ENCODE data around the gene GPR142.

Gene GPR142

DNA sequence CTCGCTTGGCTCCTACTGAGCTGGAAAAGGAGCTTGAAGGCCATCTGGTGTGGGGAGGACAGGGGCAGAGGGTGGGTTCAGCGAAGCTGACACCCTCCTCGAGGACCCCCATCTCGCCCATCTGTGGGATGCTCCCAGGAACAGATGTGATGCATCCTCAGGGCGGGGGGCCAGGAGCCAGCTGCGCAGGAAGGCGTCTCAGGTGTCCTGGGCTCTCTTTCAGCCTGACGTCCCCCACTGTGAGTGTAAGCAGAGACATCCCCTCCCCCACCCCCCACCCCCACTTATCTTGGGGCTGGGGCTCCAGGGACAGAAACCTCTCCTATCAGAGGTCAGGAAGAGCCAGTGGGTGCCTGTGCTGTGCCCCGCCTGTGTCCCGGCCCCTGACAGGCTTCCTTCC is 25.1 kb upstream of the GPR142 start:
- no peaks in the 10 kb centered on the region for H3K9me3 ChIP-seq (ENCODE audit: control insufficient read depth, insufficient read depth, low read depth, low read length)
- ChIA-PET CTCF (no interaction called here), POLR2A (no interaction called here)
- TF ChIP-seq, protein P1, sequence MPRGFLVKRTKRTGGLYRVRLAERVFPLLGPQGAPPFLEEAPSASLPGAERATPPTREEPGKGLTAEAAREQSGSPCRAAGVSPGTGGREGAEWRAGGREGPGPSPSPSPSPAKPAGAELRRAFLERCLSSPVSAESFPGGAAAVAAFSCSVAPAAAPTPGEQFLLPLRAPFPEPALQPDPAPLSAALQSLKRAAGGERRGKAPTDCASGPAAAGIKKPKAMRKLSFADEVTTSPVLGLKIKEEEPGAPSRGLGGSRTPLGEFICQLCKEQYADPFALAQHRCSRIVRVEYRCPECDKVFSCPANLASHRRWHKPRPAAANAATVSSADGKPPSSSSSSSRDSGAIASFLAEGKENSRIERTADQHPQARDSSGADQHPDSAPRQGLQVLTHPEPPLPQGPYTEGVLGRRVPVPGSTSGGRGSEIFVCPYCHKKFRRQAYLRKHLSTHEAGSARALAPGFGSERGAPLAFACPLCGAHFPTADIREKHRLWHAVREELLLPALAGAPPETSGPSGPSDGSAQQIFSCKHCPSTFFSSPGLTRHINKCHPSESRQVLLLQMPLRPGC (tag by site-specific recombination; IDR thresholded peaks at IDR 0.05): no peak
- TF ChIP-seq, protein P2, sequence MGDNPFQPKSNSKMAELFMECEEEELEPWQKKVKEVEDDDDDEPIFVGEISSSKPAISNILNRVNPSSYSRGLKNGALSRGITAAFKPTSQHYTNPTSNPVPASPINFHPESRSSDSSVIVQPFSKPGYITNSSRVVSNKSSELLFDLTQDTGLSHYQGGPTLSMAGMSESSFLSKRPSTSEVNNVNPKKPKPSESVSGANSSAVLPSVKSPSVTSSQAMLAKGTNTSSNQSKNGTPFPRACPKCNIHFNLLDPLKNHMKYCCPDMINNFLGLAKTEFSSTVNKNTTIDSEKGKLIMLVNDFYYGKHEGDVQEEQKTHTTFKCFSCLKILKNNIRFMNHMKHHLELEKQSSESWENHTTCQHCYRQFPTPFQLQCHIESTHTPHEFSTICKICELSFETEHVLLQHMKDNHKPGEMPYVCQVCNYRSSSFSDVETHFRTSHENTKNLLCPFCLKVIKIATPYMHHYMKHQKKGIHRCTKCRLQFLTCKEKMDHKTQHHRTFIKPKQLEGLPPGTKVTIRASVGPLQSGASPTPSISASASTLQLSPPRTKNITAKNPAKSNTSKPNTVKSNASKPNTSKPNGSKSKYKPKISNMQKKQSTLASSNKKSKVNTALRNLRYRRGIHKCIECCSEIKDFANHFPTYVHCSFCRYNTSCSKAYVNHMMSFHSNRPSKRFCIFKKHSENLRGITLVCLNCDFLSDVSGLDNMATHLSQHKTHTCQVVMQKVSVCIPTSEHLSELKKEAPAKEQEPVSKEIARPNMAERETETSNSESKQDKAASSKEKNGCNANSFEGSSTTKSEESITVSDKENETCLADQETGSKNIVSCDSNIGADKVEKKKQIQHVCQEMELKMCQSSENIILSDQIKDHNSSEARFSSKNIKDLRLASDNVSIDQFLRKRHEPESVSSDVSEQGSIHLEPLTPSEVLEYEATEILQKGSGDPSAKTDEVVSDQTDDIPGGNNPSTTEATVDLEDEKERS (tag by site-specific recombination; IDR thresholded peaks at IDR 0.05): no peak
- no peak for TF ChIP-seq ZNF701 (tag by site-specific recombination; IDR thresholded peaks at IDR 0.05)
- TF ChIP-seq ZBTB20 (tag by site-specific recombination; IDR thresholded peaks at IDR 0.05): no peak
- TF ChIP-seq ZNF626 (tag by site-specific recombination; IDR thresholded peaks at IDR 0.05): no peak
- no peak for TF ChIP-seq ZNF571 (tag by site-specific recombination; IDR thresholded peaks at IDR 0.05)
- TF ChIP-seq ZNF341 (tag by site-specific recombination; IDR thresholded peaks at IDR 0.05; ENCODE audit: low read depth): no peak
- no peaks in the 10 kb centered on the region for H3K4me1 ChIP-seq (ENCODE audit: control insufficient read depth, insufficient read depth, low read length)
- H3K4me3 ChIP-seq (ENCODE audit: low read depth, low read length): no peak overlapping the region
- no peak overlapping the region for H3K27ac ChIP-seq (ENCODE audit: extremely low read depth, low read depth, low read length)
- no peaks in the 10 kb centered on the region for H3K36me3 ChIP-seq (ENCODE audit: control insufficient read depth in 2 of 2, insufficient read depth in 1 of 2, low read length in 2 of 2)

DNA sequence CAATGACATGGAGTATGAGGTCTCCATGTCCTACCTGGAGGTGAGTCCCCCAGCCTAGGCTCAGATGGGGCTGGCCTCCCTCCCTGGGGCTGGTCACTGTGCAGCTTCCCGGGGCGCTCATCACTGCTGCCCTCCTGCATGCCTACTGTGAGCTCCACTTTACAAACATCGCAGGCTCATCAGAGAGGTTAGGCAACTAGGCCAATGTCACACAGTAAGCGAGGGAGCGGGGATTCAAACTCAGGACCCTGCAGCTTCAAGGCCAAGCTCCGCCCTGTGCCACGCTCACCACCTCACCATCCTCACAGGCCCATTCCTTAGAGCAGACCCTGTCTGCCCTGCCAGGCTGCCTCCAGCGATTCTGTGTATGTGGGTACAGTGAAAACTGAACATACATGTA is 24.2 kb upstream of the GPR142 start:
- H3K4me1 ChIP-seq (ENCODE audit: control insufficient read depth, insufficient read depth, low read length): no peaks in the 10 kb centered on the region
- H3K36me3 ChIP-seq (ENCODE audit: control insufficient read depth in 2 of 2, insufficient read depth in 1 of 2, low read length in 2 of 2): no peaks in the 10 kb centered on the region
- CTCF ChIA-PET: interaction anchor here (0.6 kb wide), 1 partner anchor 129 kb away, joined by 3 read pairs; no protein-coding TSS in a partner anchor
- H3K4me3 ChIP-seq (ENCODE audit: low read depth, low read length): no peak overlapping the region
- POLR2A ChIA-PET: no interaction called here
- no peaks in the 10 kb centered on the region for H3K9me3 ChIP-seq (ENCODE audit: control insufficient read depth, insufficient read depth, low read depth, low read length)
- TF ChIP-seq ZNF169 (tag by site-specific recombination; IDR thresholded peaks at IDR 0.05) (no peak), ZNF768 (tag by site-specific recombination; IDR thresholded peaks at IDR 0.05) (peak; percentile 71; the same call in 1 of the 2 replicates)
- no peak overlapping the region for H3K27ac ChIP-seq (ENCODE audit: extremely low read depth, low read depth, low read length)

- Histone ChIP-seq H3K27ac (ENCODE audit: extremely low read depth, low read depth, low read length) (no peak overlapping the region), H3K36me3 (ENCODE audit: control insufficient read depth in 2 of 2, insufficient read depth in 1 of 2, low read length in 2 of 2) (no peaks in the 10 kb centered on the region), H3K9me3 (ENCODE audit: control insufficient read depth, insufficient read depth, low read depth, low read length) (no peaks in the 10 kb centered on the region), H3K4me1 (ENCODE audit: control insufficient read depth, insufficient read depth, low read length) (no peaks in the 10 kb centered on the region), H3K4me3 (ENCODE audit: low read depth, low read length) (no peak overlapping the region)
- ChIA-PET CTCF (interaction anchor here (0.6 kb wide), 1 partner anchor 16 kb away, joined by 3 read pairs; no protein-coding TSS in a partner anchor), POLR2A (no interaction called here)
- TF ChIP-seq ZNF510 (tag by site-specific recombination; IDR thresholded peaks at IDR 0.05; ENCODE audit: insufficient replicate concordance): no peak
- no peak for TF ChIP-seq ZNF488 (tag by site-specific recombination; IDR thresholded peaks at IDR 0.05)
- TF ChIP-seq, protein P3, sequence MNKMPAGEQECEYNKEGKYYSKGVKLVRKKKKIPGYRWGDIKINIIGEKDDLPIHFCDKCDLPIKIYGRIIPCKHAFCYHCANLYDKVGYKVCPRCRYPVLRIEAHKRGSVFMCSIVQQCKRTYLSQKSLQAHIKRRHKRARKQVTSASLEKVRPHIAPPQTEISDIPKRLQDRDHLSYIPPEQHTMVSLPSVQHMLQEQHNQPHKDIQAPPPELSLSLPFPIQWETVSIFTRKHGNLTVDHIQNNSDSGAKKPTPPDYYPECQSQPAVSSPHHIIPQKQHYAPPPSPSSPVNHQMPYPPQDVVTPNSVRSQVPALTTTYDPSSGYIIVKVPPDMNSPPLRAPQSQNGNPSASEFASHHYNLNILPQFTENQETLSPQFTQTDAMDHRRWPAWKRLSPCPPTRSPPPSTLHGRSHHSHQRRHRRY (tag by site-specific recombination; IDR thresholded peaks at IDR 0.05): no peak
- no peak for TF ChIP-seq IKZF3 (tag by site-specific recombination; IDR thresholded peaks at IDR 0.05)
- no peak for TF ChIP-seq ZBTB17 (tag by site-specific recombination; IDR thresholded peaks at IDR 0.05)
- TF ChIP-seq ZNF629 (tag by site-specific recombination; IDR thresholded peaks at IDR 0.05): no peak
- no peak for TF ChIP-seq ZNF311 (tag by site-specific recombination; IDR thresholded peaks at IDR 0.05; ENCODE audit: borderline replicate concordance)
- TF ChIP-seq RBAK (tag by site-specific recombination; IDR thresholded peaks at IDR 0.05): no peak
- no peak for TF ChIP-seq ZNF221 (tag by site-specific recombination; IDR thresholded peaks at IDR 0.05; ENCODE audit: borderline replicate concordance)
- TF ChIP-seq ZBTB1 (tag by site-specific recombination; IDR thresholded peaks at IDR 0.05): no peak
- TF ChIP-seq, protein P1 (tag by site-specific recombination; IDR thresholded peaks at IDR 0.05): no peak
- TF ChIP-seq, protein P4, sequence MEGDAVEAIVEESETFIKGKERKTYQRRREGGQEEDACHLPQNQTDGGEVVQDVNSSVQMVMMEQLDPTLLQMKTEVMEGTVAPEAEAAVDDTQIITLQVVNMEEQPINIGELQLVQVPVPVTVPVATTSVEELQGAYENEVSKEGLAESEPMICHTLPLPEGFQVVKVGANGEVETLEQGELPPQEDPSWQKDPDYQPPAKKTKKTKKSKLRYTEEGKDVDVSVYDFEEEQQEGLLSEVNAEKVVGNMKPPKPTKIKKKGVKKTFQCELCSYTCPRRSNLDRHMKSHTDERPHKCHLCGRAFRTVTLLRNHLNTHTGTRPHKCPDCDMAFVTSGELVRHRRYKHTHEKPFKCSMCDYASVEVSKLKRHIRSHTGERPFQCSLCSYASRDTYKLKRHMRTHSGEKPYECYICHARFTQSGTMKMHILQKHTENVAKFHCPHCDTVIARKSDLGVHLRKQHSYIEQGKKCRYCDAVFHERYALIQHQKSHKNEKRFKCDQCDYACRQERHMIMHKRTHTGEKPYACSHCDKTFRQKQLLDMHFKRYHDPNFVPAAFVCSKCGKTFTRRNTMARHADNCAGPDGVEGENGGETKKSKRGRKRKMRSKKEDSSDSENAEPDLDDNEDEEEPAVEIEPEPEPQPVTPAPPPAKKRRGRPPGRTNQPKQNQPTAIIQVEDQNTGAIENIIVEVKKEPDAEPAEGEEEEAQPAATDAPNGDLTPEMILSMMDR (tag by site-specific recombination; IDR thresholded peaks at IDR 0.05): no peak
Measured at GRCh38 chr17:74343526-74344284, 23.6 kb upstream of the GPR142 start.
